Esophagus mucosa (tissue), 1 donor: Measurements from ENCODE around the gene C2orf68. TPM values are rescaled to one million over a fixed set of nuclear protein-coding genes. Genes with fewer than 3 reads are reported as not detected.

ENCODE experiments used
- ATAC-seq: fragments of 200-7000 bp; cut with Tn5 transposase; one replicate; pipeline ENCODE4 v1.9.1; 2020
- total RNA-seq: library from RNA; stranded (reverse); gene quantifications from one replicate; pipeline ENCODE4 v1.2.4, GENCODE V29; 2023
- donor health status: DM: yes; HTN: yes; CAD: no.

C2orf68 gene
- total RNA-seq, 1 donor from 2014 or later, result 23.7 TPM

DNA sequence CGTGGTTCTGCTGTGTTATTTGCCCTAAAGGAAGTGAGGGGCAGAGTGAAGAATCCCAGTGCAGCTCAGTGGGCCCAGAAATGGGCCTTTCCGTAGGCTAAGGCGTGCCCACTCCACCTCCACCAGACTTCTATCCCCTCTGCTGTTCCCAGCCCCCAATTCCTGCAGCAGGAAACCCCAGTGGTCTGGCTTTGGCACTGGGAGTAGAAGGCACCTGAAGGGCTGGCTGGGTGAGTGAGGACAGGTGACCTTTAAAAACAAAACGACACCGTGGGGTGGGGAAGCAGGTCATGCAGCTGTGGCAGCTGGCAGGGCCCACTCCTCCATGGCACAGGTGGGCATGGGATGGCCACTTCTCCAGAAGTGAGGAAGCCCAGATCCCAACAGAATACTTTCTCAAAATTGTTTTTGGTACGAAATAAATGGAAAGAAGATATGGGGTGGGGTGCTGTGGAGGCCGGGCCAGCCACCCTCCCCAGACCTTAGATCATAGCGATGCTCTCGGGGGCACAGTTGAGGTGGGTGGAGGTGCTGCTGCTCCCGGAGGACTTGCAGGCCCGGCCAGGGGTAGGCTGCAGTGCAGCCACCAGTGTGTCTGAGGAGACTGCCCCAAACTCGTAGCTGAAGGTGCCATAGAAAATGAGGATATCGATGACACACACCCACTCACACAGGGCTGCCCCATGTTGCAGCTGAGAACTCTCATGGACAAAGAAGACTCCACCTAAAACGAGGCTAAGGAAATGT lies 13.1 kb downstream of the C2orf68 start:
- no peak for ATAC-seq

DNA sequence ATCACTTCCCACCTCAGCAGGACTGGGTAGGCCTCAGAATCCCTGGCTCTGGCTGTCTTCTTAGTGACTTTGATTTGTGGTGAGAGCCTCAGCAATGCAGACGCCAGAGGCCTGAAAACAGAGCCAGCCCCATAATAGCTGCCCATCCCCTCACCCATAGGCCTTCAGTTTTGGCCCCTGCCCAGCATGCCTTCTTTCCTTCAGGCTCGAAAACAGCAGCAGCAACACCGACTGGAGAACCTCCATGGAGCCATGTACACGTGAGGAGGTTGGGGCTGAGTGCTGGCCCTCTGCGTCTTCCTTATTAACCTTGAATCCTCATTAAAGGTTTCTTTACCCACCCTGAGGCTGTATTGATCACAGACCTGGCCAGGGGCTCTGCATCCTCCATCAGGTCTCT lies 14.6 kb downstream of the C2orf68 start:
- ATAC-seq, result no peak

DNA sequence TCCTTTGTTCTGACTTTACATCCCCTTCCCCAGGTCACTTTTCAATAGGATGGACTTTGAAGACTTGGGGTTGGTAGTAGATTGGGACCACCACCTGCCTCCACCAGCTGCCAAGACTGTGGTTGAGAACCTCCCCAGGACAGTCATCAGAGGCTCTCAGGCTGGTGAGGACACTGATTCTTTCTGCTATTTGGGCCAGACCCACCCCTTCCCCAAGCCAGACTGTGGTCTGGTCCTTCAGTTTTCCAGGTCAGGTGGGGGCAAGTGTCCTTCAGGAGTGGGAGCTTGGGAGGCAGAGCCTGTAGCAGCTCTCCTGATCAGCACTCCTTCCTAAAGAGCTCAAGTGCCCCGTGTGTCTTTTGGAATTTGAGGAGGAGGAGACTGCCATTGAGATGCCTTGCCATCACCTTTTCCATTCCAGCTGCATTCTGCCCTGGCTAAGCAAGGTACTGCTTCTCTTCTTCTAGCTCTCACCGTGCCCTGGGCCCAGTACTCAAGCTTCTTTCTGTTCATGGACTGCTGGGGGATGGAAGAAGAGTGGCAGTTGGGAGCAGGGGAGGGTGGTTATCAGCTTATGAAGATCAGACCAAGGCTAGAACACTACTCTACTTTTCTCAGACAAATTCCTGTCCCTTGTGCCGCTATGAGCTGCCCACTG lies 15.3 kb downstream of the C2orf68 start:
- ATAC-seq, result no peak

DNA sequence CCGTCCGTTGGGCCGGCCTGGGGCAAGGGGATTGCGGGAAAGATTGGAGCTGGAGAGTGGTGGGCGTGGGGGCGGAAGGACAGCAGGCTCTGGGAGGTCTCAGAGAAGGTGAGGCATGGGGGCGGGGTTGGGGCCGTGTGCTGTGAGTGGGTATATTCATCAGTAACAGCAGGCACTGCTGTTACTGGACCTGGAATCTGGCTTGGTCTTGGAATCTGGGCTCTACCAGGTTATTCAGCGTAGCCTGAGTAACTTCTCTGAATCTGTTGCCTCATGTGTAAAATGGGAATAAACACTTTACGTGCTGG lies 15.9 kb downstream of the C2orf68 start:
- no peak for ATAC-seq

DNA sequence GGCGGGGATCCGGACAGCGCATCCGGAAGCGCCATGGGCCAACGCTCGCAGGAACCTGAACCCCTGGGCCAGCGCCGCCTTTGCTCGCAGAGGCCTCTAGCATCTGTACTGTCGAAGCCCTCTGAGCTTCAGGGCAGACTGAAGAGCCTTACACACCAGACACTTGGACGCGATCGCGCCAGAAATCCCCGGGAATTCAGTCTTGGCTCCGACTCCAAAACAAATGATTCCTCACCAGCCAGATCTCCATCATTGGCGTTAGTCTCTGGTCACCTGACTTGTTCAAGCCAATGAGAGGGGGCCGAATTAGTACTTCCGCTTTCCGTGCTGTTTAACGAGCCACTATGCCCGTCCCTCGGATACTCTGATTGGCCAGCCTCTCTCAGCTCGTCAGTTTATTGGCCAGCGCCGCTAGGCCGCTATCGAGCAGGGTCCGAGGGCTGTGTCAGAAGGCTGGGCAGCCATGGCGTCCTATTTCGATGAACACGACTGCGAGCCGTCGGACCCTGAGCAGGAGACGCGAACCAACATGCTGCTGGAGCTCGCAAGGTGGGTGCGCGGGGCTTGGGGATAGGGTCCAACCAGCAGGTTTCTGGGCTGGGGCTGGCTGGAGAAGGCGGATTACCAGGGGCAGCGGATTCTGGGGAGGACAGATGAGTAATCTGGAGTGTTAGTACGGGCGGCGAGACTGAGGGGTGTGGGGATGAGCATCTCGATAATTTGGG lies 16.4 kb downstream of the C2orf68 start, which contains the start of gene RNF181:
TSS of gene RNF181 (plus strand) at position 445 of the 725 bp plus-strand sequence. CDS start at position 464, 19 bp downstream.
- peak; percentile 95 for ATAC-seq

DNA sequence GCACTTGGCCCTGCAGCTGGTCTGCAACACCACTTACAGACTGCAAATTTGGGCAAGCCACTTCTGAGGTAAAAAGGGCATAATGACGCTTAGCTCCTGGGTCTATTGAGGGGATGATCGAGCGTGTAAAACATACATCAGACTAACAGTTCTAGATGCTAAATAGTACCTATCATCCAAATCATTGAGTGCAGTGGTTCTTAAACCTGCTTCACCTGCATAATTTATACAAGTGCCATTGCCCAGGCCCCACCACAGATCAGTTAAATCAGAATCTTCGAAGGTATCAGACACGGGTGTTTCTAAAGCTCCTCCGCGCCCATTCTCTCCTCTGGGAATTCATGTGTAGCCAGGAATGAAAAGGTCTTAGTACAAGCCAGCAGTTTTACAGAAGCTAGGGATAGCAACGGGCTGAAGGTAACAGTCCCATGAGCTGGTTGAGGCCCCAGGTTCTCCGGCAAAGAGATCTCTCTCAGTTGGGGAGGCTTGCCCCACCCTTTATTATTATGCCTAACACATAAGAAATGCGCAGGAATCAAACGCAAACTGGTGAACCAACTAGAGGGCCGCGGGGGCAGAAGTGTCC lies 17.1 kb downstream of the C2orf68 start:
- ATAC-seq, result no peak

DNA sequence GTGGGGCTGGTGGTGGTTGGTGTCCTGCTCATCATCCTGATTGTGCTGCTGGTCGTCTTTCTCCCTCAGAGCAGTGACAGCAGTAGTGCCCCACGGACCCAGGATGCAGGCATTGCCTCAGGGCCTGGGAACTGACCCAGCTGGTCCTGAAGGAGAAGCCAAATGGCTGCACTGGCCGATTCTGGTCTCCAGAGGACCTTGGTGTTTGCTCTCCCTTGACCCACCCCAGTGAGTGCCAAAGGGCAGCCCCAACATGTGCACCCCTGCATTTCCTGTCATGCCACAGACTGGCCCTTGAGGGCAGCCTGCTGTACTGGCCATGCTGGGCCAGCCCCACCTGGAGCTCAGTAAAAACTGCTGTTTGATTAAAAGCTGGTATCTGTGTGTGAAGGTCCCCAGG lies 18.8 kb downstream of the C2orf68 start:
- ATAC-seq, result no peak

DNA sequence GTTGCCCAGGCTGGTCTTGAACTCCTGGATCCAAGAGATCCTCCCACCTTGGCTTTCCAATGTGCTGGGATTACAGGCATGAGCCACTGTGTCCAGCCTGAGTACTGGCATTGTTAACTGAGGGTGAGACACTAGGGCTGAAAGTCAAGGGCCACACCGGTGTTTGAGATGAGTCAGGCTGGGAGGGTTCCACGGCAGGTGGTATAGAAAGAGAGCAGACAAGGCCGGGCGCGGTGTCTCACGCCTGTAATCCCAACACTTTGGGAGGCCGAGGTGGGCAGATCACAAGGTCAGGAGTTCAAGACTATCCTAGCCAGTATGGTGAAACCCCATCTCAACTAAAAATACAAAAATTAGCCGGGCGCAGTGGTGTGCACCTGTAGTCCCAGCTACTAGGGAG lies 19.6 kb downstream of the C2orf68 start:
- ATAC-seq, result peak; percentile 14

DNA sequence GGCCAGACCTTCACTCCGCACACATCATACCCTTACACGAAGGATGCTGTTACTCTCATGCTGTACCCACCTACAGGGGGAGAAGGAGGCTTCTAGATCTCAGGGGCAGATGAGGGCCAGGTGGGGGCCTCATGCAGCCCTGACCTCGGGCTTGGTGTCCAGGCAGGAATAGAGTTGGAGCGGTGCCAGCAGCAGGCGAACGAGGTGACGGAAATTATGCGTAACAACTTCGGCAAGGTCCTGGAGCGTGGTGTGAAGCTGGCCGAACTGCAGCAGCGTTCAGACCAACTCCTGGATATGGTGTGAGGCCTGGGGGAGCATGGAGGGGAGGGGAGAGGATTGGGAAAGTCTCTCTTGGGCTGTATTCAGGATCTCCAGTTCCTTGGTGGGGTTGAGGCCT lies 20.3 kb downstream of the C2orf68 start:
- no peak for ATAC-seq

DNA sequence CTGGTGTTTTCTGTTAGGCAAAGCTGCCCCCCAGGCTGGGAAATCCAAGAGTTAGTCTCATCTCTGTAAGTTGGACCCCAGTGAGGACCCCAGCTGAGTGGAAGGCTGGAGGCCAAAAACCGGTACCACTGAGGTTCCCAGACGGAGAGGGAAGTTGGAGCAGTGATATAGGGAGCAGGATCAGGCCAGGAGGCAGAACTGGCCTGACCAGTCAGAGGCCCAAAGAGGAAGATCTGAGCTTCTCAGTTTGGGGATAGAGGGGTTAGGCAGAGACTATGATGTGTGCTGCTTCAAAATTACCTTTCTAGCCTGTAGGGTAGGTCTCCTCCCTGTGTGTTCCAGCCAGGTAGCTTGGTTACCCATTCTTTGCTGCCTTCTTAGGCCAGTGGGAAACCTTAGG lies 20.9 kb downstream of the C2orf68 start:
- peak; percentile 53 for ATAC-seq

DNA sequence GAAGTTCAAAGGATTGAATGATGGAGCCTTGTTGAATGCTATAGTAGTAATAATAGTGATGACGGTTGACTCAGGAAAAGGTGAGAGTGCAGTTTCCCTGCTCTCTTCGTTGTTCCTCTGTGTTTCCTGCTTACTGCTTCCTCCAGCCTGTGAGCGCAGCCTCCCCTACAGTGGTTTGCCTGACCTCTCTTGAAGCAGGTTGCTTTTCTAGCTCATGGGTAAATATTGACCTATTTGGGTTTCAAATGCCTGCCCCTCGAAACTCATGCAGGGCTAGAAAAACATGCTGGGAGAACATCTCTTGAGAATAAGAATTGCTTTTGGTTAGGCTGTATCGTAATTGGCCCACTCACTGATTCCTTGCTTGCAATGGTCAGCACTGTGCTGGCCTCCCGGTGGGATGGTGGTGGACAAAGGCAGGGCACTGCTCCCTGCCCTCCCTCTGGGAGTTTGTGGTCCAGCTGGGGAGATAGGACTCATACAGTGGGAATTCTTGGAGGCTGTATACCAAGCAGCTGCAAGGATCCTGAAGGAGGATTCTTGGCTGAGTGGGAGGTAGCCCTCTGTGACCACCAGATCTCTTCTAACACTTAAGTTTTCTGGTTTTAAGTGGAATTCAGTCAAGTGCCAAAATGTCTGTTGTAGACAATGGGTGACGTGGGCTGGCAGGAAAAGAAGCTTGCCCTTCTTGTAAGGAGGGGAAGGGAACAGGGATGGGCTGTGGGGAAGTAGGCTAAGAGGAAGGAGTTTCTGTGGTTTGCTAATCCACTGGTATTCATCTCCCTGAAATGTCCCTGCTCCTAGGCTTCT lies 21.7 kb downstream of the C2orf68 start:
- peak; percentile 57 for ATAC-seq

DNA sequence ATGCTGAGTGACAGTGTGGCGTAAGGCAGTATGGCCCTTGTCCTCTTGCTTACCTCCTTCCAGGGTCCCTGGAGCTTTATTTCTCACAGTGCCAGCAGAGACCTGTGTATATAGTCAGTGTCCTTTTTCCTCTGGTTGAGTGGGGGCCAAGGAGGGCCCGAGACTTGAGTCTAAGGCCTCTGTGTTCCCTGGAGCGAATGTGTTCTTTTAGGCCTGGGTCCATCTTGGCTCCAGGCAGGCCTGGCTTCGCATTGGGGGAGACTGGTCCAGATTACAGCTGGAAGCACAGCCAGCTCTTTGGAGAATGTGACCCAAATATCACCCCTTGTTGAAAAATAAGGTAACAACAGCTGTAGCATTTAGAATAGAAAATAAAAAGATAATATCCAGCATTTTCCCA lies 22.7 kb downstream of the C2orf68 start:
- ATAC-seq, result no peak

DNA sequence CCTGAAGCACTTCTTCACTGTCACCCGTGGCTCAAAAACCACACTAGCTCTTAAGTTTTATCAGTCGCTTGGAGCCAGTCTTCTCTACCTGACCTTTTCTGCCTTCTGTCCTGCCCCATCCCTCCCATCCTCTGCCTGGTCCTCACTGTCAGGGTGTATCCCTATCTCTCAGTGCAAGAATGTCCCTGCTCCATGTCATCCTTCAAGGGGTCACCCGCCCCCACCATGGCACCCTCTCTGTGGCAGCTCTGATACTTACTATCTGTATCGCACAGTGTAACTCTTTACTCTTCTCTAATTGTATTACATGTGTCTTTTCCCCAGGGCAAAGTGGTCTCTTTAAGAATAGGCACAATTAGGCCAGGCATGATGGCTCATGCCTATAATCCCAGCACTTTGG lies 23.2 kb downstream of the C2orf68 start:
- no peak for ATAC-seq

DNA sequence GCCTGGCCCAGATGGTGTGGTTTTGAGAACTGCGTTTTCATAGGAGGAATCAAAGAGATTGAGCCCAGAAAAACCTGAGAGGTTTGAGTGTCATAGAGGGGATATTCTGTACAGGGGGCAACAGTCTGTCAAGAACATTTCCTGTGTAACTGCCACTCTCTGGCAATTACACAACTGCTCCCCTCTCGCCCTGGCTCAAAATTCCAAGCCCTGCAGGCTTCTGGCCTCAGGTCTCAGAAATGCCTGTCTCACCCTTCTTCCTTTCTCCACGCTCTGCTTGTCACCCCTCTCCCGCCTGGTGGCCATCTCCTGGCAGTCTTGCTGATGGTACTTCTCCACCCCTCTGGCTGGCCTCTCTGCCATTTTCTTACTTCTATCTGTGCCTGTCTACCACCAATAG lies 23.6 kb downstream of the C2orf68 start:
- ATAC-seq, result no peak

DNA sequence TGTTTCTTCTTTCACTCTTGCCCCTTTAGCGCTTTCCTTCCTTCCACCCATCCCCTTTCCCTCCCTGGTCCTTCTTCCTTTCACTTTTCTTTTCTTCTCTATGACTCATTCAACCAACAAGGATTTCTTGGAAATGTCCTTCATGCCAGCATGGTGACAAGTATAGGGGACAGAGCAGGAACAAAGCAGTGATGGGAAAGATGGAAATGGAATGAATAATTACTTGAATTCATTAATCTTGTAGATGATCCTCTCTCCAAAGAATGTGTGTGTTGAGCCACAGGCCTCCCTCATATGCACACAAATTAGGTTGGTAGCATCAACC lies 26.1 kb downstream of the C2orf68 start:
- no peak for ATAC-seq

DNA sequence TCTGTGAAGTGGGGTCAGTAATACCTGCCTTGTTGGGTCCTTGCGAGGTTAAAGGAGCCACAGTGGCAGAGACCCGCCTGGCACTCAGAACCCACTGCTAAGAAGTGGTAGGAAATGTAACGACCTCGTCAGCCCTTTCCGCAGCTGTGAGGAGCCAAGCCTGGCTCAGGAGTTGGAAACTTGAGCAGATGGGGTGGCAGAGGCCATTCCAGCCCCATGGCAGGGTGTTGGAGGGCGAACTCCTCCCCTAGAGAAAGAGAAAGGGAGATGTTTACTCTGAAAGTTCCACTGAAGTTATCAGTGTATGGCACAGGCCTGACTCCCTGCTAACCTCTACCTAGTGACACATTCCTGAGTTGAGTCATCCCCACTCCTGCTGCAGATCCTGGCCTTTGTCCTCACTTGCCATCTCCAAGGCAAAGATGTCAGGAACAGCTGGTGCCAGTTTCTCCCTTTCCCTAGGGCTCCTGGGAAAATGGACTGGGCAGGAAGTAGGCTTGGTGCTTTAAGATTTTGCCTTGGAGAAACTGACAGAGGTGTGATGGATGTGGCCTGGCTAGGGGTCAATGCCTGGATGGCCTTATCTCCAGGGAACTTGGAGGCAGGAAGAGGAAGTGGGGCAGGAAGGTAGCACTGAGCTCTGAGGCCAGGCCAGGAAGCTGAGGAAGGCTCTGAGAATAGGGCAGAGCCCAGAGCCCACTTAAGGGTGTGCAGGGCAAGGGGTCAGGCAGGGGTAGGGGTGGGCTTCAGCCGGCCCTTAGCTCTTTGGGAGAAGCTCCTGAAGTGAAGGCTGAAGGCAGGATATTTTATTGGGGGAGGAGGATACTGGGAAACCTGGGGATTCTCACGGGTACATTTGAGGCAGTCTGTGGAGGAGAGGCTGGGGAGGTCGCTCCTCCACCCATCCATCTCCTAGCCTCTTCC lies 26.7 kb downstream of the C2orf68 start:
- ATAC-seq, result peak; percentile 87

DNA sequence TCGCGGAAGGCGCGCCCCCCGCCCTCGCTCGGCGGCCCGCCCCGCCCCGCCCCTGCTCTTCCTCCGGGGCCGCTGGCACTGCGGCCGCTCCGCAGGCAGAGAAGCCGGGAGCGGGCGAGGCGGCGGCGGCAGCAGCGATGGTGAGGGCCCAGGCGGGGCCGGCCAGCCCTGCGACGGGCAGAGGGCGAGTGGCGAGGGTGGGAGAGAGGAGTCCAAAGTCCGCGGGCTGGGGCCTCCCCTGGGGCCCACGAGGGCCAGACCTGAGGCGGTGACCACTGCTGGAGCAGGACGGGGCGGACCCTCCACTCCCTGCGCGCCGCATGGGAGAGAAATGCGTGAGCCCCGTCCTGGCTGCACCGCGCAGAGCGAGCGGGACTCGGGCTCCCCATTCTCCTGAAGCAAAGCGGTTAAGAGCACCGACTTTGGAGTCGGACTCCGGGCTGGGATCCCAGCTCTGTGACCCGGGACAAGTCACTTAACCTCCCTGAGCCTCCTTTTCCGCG lies 27.5 kb downstream of the C2orf68 start, which contains the start of gene VAMP5:
TSS of gene VAMP5 (plus strand) at position 78 of the 503 bp plus-strand sequence. CDS start at position 138, 60 bp downstream.
- ATAC-seq, result peak; percentile 35

DNA sequence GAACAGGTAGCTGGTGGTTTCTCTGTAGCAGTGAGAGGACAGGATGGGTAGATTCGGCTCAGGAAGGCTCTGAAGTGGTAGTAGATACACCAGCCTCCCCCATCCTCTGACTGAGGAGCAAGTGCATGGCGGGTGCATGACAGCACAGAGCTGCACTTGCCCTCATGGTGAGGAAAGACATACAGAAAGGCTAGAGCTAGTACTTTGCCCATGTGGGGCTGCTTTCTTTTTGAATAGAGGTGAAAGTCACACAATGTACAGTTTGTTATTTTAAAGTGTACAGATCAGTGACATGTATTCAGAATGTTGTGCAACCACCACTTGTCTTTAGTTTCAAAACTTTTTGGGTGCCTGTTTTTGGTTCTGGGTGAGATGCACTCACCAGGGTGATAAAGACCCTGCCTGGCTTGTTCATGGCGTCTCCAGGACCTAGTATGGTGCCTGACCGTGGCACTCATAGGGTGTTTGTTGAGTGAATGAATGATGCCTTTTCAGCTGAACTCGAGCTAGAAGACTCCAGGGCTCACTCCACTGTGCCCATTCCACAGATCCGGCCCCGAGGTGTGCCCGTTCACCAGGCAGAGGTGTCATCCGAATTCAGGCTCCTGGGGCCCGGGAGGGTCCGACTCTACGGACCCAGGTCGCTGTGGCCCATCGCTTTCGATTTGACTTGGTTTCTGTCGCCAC lies 28.1 kb downstream of the C2orf68 start:
- no peak for ATAC-seq

DNA sequence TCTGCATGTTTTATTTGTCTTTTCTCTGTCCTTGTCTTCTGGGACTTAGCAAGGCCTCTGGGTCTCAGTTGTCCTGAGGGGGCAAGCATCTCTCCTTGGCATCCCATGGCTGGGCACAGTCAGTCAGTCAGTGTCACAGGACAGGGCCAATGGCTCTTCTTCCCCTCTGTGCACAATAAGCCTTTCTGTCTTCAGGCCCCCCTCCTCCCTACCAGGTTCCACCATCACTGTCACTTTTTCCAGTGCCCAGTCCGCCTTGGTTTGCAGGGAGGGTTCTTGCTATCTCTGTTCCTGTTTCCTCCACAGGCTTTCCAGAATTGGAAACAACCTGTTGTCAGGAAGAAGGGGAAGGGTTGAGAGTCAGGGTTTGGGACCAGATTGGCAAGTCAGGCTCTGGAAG lies 29.4 kb downstream of the C2orf68 start:
- ATAC-seq, result no peak

DNA sequence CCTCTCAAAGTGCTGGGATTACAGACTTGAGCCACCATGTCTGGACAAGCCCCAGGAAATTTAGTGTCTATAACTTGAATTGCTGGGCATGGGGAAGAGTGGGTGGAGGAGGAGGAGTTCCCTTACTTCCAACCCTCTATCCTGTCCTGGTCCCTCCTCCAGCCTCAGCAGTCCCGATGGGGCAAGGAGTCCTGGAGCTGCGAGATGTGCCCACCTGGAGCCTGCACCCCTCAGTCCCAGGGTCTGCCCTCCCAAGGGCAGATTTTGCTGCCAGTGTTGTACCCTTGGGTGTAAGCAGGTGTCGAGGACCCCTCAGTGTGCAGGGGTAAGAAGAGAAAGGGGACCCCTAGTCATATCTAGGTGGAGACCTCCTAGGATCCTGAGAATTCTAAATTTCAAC lies 31.7 kb downstream of the C2orf68 start:
- ATAC-seq, result no peak
